HepG2 (cell line): ENCODE results near the gene LAMP2. TPM values are rescaled to one million over a fixed set of nuclear protein-coding genes. Genes with fewer than 3 reads are reported as not detected.

Experiments used
- ESRRA ChIP-seq: sonication (generic); formaldehyde crosslinking; IDR thresholded peaks from 2 replicates; pipeline ENCODE4 v1.5.1; 2020; ENCODE audit warnings: mild to moderate bottlenecking, low read depth, missing genetic modification reagents
- FOXM1 ChIP-seq: sonication (generic); formaldehyde crosslinking; IDR thresholded peaks from 2 replicates; pipeline ENCODE4 v1.5.0; 2020; ENCODE audit warnings: missing genetic modification reagents
- GZF1 ChIP-seq: sonication (generic); formaldehyde crosslinking; IDR thresholded peaks from 2 replicates; pipeline ENCODE4 v1.5.1; 2020; ENCODE audit warnings: mild to moderate bottlenecking, missing genetic modification reagents
- ISL2 ChIP-seq: sonication (generic); formaldehyde crosslinking; IDR thresholded peaks from 2 replicates; pipeline ENCODE4 v1.5.0; 2020; ENCODE audit warnings: missing genetic modification reagents
- MED1 ChIP-seq: sonication (generic); formaldehyde crosslinking; IDR thresholded peaks from 2 replicates; pipeline ENCODE4 v1.4.0; 2020; ENCODE audit warnings: missing genetic modification reagents
- RXRB ChIP-seq: IDR thresholded peaks from 2 replicates; pipeline ENCODE4 v1.6.1; 2016; ENCODE audit warnings: borderline replicate concordance, missing genetic modification reagents, missing compliant biosample characterization
- SALL1 ChIP-seq: sonication (generic); formaldehyde crosslinking; IDR thresholded peaks from 2 replicates; pipeline ENCODE4 v1.8.0; 2022; ENCODE audit warnings: mild to moderate bottlenecking, missing genetic modification reagents
- SNRNP70 ChIP-seq: fragments of 200-400 bp; formaldehyde crosslinking; IDR thresholded peaks from 2 replicates; pipeline ENCODE4 v1.6.1; 2017; ENCODE audit warnings: mild to moderate bottlenecking, low read depth, low read length, moderate library complexity
- TARDBP ChIP-seq: sonication (generic); formaldehyde crosslinking; IDR thresholded peaks from 2 replicates; pipeline ENCODE4 v1.8.0; 2022; ENCODE audit warnings: mild to moderate bottlenecking, missing genetic modification reagents
- ZFY ChIP-seq: sonication (generic); formaldehyde crosslinking; IDR thresholded peaks from 2 replicates; pipeline ENCODE4 v1.4.0; 2020; ENCODE audit warnings: missing genetic modification reagents
- ZNF160 ChIP-seq: sonication (generic); formaldehyde crosslinking; IDR thresholded peaks from 2 replicates; pipeline ENCODE4 v1.8.0; 2022; ENCODE audit warnings: mild to moderate bottlenecking, inconsistent platforms, missing genetic modification reagents
- ZNF350 ChIP-seq: sonication (generic); formaldehyde crosslinking; IDR thresholded peaks from 2 replicates; pipeline ENCODE4 v1.4.0; 2020; ENCODE audit warnings: mild to moderate bottlenecking, low read depth, missing genetic modification reagents, borderline replicate concordance
- polyA plus RNA-seq, 8 experiments: library from polyadenylated mRNA; depleted of rRNA in 3 of 8; stranded (reverse) in 7 of 8; unstranded in 1 of 8; fragments of >200 nt; fragmentation: Illumina TruSeq in 4 of 8; extraction: Trizol in 4 of 8; gene quantifications; 2 replicates each; pipeline versions ENCODE4 v1.2.1 to v1.2.3, GENCODE V29; 2011 to 2016; ENCODE audit warnings: low read depth in 4 of 8, missing spikeins in 1 of 8, mixed read lengths in 1 of 8; ENCODE audit not compliant: insufficient read depth in 1 of 8
- total RNA-seq, 5 experiments: library from RNA; depleted of rRNA; stranded (reverse); fragments of >200 nt; fragmentation: Illumina TruSeq; extraction: Trizol; gene quantifications; 2 replicates each; pipeline ENCODE4 v1.2.3, GENCODE V29; 2016; ENCODE audit warnings: low read depth in 1 of 5
- TF ChIP-seq, protein P1 (sequence below): sonication (generic); formaldehyde crosslinking; conservative IDR thresholded peaks from 2 replicates; pipeline ENCODE4 v1.4.0; 2020; ENCODE audit warnings: missing genetic modification reagents
- TF ChIP-seq, protein P2 (sequence below): sonication (generic); formaldehyde crosslinking; IDR thresholded peaks from 2 replicates; pipeline ENCODE4 v1.8.0; 2022; ENCODE audit warnings: missing genetic modification reagents, mild to moderate bottlenecking, borderline replicate concordance
- TF ChIP-seq, protein P3 (sequence below): sonication (generic); formaldehyde crosslinking; IDR thresholded peaks from 2 replicates; pipeline ENCODE4 v1.8.0; 2022; ENCODE audit warnings: mild to moderate bottlenecking, missing genetic modification reagents, borderline replicate concordance
- TF ChIP-seq, protein P4 (sequence below): sonication (generic); formaldehyde crosslinking; IDR thresholded peaks from 2 replicates; pipeline ENCODE4 v1.4.0; 2020; ENCODE audit warnings: low read depth, missing genetic modification reagents
- TF ChIP-seq, protein P5 (sequence below): sonication (generic); formaldehyde crosslinking; IDR thresholded peaks from 2 replicates; pipeline ENCODE4 v1.4.0; 2020; ENCODE audit warnings: missing genetic modification reagents

Gene LAMP2
- total and polyA plus RNA-seq, 2 of the 13 experiments (the other 11 are each of a cell fraction or from before 2014, with no cell fraction given), result 127 to 170 TPM

DNA sequence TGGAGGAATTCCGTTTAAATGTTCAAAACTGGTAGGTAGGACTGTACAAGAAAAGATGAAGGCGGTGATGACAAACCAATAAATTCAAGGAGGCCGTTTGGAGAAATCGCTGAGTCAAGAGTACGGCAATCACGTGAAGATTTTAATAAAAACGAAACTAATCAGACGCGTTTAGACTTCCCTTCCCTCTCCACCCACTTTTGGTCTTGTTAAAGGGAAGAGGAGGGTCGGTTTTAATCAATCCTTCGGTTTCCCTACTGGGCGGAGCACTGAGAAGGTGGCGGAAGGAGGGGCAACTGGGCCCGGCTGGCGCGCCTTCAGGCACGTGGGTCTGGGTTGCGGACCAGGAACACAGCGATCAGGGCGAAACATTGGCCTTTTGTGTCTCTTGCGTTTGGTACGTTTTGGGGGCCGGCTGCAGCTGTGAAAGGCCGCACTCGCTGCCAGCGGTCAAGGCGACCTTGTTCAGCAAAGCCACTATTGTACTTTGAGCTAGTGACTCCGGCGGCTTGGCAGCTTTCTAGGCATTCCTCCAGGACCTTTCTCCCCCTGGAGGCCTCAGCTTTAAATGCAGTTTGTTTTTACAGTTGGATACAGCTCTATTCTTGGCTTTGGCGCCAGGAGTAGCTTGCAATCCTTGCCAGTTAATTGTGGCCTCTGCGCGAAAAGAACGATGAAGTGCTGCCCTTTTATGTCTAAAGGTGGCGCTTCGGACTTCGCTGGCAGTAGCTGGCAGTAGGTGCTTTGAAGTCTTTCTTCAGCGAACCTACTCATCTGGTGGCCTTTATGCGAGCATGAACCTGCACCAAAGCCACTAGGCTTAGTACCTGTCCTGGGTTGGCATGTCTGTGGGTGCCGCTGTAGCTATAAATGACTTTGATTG is 16.8 kb upstream of the LAMP2 start (continued):
- TF ChIP-seq, protein P1, sequence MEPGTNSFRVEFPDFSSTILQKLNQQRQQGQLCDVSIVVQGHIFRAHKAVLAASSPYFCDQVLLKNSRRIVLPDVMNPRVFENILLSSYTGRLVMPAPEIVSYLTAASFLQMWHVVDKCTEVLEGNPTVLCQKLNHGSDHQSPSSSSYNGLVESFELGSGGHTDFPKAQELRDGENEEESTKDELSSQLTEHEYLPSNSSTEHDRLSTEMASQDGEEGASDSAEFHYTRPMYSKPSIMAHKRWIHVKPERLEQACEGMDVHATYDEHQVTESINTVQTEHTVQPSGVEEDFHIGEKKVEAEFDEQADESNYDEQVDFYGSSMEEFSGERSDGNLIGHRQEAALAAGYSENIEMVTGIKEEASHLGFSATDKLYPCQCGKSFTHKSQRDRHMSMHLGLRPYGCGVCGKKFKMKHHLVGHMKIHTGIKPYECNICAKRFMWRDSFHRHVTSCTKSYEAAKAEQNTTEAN, result 0 out of 2 replicates have a peak, but pooled peaks have one; percentile 49
- TF ChIP-seq, protein P2, sequence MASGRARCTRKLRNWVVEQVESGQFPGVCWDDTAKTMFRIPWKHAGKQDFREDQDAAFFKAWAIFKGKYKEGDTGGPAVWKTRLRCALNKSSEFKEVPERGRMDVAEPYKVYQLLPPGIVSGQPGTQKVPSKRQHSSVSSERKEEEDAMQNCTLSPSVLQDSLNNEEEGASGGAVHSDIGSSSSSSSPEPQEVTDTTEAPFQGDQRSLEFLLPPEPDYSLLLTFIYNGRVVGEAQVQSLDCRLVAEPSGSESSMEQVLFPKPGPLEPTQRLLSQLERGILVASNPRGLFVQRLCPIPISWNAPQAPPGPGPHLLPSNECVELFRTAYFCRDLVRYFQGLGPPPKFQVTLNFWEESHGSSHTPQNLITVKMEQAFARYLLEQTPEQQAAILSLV (CRISPR knock-in tag), result 0 out of 2 replicates have a peak, but pooled peaks have one; percentile 23
- TF ChIP-seq, protein P3, sequence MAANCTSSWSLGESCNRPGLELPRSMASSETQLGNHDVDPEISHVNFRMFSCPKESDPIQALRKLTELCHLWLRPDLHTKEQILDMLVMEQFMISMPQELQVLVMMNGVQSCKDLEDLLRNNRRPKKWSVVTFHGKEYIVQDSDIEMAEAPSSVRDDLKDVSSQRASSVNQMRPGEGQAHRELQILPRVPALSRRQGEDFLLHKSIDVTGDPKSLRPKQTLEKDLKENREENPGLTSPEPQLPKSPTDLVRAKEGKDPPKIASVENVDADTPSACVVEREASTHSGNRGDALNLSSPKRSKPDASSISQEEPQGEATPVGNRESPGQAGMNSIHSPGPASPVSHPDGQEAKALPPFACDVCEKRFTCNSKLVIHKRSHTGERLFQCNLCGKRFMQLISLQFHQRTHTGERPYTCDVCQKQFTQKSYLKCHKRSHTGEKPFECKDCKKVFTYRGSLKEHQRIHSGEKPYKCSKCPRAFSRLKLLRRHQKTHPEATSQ, result peak; percentile 65; the same call in 1 of the 2 replicates
- TF ChIP-seq, protein P4, sequence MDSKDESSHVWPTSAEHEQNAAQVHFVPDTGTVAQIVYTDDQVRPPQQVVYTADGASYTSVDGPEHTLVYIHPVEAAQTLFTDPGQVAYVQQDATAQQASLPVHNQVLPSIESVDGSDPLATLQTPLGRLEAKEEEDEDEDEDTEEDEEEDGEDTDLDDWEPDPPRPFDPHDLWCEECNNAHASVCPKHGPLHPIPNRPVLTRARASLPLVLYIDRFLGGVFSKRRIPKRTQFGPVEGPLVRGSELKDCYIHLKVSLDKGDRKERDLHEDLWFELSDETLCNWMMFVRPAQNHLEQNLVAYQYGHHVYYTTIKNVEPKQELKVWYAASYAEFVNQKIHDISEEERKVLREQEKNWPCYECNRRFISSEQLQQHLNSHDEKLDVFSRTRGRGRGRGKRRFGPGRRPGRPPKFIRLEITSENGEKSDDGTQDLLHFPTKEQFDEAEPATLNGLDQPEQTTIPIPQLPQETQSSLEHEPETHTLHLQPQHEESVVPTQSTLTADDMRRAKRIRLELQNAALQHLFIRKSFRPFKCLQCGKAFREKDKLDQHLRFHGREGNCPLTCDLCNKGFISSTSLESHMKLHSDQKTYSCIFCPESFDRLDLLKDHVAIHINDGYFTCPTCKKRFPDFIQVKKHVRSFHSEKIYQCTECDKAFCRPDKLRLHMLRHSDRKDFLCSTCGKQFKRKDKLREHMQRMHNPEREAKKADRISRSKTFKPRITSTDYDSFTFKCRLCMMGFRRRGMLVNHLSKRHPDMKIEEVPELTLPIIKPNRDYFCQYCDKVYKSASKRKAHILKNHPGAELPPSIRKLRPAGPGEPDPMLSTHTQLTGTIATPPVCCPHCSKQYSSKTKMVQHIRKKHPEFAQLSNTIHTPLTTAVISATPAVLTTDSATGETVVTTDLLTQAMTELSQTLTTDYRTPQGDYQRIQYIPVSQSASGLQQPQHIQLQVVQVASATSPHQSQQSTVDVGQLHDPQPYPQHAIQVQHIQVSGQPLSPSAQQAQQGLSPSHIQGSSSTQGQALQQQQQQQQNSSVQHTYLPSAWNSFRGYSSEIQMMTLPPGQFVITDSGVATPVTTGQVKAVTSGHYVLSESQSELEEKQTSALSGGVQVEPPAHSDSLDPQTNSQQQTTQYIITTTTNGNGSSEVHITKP (CRISPR knock-in tag), result no peak; the same call in 1 of the 2 replicates
- TF ChIP-seq MED1 (peak; percentile 64), TARDBP (CRISPR knock-in tag) (peak; percentile 56; the same call in 1 of the 2 replicates), RXRB (peak; percentile 66; the same call in 1 of the 2 replicates), ZNF160 (CRISPR knock-in tag) (0 out of 2 replicates have a peak, but pooled peaks have one; percentile 23), ZNF350 (CRISPR knock-in tag) (peak; percentile 52; the same call in 1 of the 2 replicates), ESRRA (CRISPR knock-in tag) (peak; percentile 96), ZFY (CRISPR knock-in tag) (peak; percentile 67), SNRNP70 (no peak), ISL2 (CRISPR knock-in tag) (peak; percentile 58), FOXM1 (CRISPR knock-in tag) (no peak), SALL1 (peak; percentile 79), GZF1 (CRISPR knock-in tag) (0 out of 2 replicates have a peak, but pooled peaks have one; percentile 48)
- TF ChIP-seq, protein P5, sequence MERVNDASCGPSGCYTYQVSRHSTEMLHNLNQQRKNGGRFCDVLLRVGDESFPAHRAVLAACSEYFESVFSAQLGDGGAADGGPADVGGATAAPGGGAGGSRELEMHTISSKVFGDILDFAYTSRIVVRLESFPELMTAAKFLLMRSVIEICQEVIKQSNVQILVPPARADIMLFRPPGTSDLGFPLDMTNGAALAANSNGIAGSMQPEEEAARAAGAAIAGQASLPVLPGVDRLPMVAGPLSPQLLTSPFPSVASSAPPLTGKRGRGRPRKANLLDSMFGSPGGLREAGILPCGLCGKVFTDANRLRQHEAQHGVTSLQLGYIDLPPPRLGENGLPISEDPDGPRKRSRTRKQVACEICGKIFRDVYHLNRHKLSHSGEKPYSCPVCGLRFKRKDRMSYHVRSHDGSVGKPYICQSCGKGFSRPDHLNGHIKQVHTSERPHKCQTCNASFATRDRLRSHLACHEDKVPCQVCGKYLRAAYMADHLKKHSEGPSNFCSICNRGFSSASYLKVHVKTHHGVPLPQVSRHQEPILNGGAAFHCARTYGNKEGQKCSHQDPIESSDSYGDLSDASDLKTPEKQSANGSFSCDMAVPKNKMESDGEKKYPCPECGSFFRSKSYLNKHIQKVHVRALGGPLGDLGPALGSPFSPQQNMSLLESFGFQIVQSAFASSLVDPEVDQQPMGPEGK, result peak; percentile 63
